NCI-H2196 treated with DMSO at 0.1 percent for 48 hours (cell line): ENCODE measurements around the gene LRRC63.
"Not testable (repeated sequence)": the region's sequence is repeated elsewhere in the genome, so short reads cannot be mapped to it uniquely, and the experiment has no call there.

Experiments used
- DNase-seq: peaks from one replicate; lab custom pipeline; 2025; ENCODE audit not compliant: unreplicated experiment; lab: John Stamatoyannopoulos, UW

LRRC63 gene

DNA sequence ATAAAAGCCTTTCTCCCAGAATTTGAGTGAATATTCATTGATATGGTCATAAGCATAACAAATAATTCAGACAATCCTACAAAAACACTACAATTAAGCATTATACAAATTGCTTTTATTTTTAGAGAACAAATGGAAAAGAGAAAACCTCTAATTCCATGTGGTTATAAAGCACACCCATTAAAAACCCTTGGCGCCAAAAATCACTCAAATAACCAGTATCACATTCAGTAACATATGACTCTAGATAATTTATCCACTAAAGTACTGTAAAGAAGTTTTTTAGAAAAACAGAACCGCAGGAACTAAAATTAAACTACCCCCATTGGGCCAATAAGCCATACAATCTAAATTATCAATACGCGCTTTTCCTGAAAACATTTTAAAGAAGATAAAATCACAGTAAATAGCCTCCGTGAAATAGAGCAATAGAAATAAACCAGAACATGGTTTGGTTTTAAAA, 30.3 kb upstream of the LRRC63 start:
- no peak for DNase-seq

DNA sequence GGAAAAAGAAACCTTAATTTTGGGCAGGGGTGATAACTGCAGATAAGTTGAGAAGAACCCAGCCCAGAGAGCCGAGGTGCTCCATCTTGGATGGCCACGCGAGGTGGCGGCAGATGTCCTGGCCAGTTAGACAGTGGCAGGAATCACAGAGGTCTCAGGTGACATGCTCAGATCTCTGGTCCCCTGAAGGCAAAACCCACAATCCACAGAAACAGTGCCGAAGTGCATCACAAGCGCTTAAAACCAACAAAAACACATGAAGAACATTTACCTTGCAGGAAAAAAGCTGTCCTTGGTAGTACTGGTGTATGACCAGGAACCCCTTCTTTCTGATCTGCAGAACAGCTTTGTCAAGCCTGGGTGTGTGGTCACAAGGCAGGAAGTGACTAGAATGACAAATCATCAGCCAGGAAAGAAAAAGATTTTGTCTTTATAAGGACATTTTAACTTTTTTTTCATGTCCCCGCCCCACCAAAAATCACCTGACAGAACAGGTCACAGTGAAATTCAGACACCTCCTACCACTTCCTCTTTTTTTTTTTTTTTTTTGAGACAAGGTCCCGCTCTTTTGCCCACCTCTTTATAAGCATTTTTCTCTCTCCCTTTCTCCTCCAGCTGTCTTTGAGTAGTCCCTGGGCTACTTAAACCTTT, 29.8 kb upstream of the LRRC63 start, which contains the start of gene LCP1:
LCP1 (minus strand) TSS at position 338 of the 651 bp plus-strand sequence. CDS start 22,515 bp downstream, outside the sequence.
- DNase-seq: no peak

DNA sequence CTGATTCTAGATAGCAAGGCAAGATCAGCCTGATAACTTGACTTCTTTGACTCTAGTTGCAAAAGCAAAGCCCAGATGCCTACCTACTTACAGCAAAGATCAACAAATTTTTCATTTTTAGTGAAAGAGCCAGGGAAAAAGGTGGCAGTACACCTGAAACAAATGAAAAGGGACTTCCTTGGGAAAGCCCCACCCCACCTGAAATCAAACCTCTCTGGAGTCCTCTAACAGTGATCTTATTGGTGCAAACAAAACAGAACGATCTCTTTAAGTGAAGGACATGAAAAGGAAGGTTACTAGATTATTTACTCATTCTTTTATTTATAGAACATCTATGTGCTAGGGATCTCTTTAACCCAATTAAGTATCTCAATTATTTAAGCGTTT, 29.2 kb upstream of the LRRC63 start:
- no peak for DNase-seq

DNA sequence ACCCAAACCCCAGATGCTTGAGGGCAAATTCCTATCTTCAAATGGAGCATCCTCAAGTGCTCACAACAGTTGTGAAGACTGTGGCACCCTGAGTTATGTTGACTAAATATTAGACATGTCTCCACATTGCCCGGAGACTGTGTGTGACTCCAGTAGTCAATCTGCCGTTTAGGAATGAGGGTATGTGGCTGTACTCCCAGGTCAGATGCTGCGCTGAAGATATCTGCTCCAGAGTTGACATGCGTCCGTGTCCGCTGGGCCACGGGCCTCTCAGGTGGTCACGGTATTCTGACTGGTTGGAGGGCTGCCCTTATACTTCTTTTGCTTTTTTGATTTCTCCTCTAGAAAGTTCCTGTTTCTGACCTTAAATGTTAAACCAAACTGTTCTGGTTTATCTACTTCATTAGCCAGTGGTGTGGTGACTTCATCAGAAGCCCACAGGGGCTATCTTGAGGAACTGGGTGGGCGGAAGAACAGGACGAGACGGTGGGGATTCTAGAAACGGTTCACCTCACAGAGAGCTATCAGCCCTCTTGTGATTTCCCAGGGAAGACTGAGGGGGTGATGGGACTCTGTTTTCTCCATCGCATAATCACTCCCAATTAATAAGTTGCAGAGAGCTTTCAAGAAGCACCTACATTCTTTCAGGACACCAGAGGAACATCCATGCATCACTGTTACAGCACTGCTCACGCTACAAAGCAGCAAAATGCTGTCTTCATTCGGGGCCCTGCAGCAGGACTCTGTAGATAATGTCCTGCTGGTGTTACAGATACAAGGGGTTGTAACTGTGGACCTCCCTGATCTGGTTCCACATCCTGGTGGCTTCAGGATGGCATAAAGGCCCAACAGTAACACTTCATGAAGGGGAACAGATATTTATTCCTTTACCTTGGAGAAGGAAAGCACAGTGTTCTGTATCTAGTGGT, 28.4 kb upstream of the LRRC63 start:
- no peak for DNase-seq

DNA sequence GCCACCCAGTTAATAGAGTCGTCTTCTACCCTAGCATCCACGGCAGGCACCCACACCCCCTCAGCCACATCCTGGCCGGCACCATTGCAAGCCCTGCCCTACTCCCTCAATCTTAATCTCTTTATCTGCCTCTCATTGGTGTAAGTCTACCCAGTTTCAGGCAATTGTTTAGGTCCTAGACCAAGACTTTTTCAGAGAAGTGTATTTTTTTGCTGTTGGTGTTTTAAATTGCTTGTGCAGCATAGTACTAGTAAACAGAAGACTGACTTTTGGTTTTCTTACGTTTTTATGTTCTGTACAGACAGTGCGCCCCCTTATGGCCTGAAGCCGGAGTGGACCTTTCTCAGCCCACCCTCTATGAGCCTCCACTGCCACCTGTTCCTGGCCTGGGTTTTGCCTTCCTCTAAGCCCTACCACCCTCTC, 27.4 kb upstream of the LRRC63 start:
- DNase-seq: no peak

DNA sequence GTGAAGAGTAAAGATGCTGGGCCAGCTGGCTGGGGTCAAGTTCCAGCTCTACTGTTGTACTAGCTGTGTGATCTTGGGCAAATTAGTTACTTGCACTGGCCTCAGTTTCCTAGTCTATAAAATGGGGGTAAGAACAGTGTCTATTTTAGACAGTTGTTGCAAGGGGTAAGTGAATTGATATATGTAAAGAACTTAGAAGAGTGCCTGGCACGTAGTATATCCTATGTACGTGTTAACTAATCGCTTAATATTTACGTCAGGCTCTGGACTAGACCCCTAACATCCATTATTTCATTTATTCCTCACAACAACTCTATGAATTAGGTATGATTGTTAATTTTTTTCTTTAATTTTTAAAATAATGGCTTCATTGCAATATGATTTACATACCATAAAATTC, 26.1 kb upstream of the LRRC63 start:
- DNase-seq: no peak

DNA sequence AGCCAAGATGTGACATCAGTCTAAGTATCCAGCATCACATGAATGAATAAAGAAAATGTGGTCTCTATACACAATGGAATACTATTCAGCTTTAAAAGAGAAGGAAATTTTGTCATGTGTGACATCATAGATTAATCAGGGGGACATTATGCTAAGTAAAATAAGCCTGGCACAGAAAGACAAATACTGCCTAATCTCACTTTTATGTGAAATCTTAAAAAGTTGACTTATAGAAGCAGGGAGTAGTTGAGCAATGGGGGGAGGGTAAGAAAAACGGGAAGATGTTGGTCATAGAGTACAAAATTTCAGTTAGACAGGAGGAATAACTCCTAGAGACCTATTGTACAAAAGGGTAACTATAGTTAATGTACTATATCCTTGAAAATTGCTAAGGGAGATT, 19.3 kb upstream of the LRRC63 start:
- DNase-seq: no peak

DNA sequence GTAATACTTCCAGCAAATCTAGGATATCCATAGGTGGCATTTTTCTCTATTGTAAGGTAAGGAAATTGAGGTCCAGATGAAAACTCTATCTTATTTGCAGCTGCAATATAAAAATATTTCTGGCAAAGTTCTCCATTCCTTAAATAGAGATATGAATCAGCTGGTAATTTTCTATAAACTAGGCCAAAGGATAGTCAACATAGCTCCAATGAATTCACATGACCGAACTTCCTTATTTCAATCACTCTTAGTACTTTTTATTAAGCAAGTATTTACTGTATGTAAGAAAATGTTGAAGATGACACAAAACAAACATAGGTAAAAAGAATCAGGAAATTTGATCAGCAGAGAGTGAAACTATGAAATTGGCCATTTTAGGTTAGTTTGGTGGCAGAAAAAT, 16.7 kb upstream of the LRRC63 start:
- no peak for DNase-seq

DNA sequence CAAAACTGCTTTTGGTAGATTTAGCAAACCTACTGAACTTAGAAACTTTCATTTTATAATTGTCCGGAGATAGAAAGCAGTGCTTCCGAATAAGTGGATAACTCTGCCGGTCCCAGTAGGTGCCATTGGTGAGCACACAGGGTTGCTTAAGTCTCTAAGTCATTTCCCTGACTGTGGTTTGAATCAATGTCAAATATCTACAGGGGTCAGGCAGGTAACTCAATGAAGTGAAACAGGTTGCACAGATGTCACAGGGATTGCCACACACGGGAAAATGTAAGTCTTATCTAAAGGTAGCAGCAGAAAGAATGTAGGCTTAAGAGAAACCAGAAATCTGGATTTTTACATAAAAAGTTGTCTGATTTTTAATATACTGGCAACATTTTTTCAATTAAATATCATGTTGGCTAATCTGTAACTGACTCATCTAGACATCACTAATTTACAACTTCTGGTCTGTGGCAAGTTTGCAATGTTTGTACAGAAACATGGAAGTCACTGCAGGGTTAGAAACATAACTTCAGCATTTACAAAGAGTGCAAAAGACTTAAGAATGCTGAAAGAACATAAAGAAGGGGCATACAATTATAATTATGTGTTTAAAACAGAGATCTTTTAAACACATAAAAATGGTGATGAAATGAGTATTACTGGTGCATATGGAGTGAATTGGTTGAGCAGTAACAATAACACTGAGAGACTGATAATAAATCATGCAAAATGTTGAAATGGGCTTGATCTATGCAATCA, 14.3 kb upstream of the LRRC63 start:
- no peak for DNase-seq

DNA sequence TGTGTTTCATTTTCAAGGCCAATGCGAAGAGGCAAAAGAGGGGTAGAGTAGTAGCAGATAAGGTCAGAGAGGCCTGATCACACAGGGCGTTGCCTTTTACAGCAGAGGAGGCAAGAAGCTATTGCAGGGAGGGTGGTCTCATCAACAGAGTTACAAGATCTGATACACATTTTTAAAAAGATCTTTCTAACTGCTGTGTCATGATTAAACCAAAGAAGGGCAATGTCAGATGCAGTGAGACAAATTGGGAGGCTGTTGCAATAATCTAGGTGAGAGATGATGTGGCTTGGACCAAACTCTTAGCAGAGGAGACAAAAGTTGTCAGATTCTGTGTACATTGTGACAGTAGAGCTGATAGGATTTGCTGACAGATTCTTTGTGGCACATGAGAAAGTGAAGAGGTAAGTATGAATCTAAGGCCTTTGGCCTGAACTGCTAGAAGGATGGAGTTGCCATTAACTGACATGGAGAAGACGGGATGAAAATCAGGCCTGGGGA, 13.0 kb upstream of the LRRC63 start:
- no peak for DNase-seq

DNA sequence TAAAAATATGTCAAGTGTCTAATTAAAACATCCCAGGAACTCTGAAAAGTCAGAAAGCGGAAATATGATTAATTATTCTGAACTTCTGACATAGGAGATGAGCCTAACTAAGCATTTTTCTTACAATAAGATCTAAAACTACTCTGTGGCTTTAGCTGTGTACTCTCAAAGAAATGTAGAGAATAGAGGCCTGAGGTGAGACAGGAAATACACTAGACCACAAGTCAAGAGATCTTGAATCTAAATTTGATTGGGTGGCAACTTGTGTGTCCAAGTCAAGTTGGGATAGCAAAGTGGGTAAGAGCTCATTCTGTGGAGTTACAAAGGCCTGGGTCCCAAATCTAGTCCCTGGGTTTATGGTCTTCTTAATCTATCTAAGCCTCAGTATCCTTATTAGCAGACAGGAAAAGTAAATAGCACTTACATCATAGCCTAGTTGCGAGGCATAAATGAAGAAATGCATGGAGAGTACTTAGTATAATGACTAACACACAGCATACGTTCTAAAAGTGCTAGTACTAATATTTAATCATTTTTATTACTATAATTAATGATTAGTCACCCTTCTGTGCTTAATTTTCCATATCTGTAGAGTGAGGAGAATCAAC, 9.4 kb upstream of the LRRC63 start:
- no peak for DNase-seq

DNA sequence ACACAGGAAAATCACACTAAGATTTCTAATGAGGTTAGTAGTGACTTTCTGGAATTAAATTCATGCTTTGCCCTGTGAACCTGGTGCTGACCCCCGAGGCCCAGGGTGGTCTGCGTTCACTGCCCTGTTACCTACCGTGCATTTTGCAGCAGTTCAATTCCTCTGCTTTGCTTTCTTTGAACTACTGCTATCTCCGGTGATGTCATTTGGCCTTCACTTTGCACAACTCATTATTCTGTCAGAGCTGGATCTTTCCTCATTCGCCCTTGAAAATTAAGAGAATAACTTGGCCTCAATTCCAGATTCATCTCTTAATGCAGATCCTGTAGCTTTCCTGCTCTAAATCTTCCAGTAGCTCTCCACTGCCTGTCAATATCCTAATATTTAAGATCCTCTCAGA, 8.8 kb upstream of the LRRC63 start:
- DNase-seq: no peak

DNA sequence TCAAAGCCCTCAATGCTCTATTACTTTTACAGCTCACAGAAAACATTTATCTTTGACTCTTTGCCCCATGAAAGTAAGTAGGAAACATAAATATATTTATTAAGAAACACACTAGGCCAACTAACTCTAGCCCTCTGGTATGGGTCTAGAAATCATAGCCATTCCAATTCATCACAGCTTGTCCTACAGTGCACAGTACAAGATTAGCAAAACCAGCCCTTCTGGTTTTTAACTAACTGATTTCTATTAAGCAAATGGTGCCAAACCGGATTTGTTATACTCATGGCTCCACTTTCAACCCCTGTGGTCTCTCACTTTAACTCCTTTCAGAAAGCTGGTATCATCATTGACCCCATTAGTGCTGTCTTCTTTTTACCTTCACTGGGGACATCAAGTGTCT, 5.6 kb upstream of the LRRC63 start:
- no peak for DNase-seq

DNA sequence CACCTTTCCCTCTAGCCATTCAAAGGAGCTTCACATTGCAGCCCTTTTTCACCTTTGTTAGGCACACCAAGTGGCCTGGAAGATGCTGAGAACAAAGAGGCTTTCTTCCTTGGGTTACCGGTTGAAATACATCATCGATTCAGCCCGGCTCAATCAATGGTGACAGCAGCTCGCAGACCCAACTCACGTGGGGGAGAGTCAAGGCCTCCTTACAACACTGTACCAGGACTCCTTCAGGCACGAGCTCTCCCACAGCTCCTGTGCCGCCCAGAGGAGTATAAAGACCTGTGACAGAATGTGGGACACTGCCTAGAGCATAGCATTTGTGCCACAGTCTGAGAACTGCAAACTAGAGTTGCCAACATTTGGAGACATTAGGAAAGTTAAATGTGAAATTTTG, 3.9 kb upstream of the LRRC63 start:
- DNase-seq: no peak

DNA sequence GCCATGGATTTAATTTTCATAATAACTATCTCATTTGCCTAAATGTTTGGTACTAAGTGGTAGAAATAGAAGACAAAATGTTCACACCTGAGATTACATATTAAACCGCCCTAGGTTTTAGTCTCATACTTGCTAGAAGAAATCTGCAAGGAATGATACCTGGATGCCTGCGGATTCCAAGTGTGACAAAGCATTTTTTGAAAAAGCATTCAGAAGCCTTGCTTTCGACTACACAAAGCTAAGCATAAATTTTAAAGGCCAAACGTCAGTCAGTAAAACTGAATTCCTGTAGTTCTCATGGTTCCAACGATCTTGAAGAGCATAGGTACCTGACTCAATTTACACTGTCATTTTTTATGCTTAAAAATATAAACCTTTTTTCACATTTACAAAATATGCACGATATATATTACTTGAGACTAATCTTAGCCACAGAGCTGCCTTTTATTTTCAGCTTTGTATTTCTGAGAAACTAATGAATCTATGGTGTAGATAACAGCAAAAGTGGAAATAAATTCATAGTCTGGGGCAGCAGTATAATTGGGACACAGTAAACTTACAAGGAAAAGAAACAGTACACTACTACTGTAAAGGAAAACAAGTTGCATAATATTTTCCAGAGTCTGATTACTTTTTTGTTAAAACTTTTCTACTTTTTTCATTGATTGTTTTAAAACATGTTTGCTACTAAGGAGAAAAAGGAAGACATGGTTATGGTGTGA, 1.2 kb upstream of the LRRC63 start:
- no peak for DNase-seq

DNA sequence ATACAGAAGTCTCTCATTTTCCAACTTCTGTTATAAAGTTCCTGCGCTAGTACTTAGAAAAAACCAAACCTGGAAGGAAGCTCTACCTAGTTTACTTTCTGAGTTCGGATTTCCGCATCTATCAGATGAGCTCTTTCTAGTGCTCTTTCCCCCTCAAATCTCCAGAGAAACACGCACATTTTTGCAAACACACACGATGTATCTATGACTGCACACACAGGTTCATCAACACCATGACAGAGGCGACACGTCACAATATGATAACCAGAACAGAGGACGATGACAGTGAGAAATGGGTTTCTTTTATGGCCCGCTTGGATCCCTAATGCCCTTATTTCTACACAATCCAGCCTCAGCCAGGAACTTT, 629 bp upstream of the LRRC63 start:
- no peak for DNase-seq

DNA sequence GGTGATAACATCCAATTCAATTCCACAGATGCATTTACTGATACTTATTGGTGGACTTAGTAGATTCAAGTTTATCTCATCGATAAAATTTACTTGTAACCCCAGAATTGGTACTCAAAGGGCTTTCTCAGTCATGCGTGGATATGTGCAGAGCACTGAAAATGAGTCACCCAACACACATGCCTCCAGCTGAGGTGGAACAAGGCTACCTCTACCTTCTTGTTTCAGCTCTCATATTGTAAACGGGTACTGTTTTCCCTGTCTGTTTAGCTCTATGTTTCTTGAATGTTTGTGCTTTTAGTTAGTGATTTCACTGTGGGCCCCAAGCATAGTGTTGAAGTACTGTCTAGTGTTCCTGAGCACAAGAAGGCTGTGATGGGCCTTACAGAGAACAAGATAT, 1.5 kb downstream of the LRRC63 start:
- DNase-seq: no peak

DNA sequence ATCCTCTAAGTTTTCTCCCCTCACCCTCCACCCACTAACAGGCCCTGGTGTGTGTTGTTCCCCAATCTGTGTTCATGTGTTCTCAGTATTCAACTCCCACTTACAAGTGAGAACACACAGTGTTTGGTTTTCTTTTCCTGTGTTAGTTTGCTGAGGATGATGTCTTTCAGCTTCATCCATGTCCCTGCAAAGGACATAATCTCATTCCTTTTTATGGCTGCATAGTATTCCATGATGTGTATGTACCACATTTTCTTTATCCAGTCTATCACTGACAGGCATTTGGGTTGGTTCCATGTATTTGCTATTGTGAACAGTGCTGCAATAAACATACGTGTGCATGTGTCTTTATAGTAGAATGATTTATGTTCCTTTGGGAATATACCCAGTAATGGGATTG, 3.0 kb downstream of the LRRC63 start:
- DNase-seq: not testable (repeated sequence)

DNA sequence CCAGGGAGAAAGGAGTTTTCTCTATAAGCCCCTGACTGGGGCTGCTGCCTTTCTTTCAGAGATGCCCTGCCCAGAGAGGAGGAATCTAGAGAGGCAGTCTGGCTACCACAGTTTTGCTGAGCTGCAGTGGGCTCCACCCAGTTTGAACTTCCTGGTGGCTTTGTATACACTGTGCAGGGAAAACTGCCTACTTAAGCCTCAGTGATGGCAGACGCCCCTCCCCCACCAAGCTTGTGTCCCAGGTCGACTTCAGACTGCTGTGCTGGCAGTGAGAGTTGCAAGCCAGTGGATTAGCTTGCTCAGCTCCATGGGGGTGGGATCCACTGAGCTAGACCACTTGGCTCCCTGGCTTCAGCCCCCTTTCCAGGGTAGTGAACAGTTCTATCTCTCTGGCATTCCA, 8.5 kb downstream of the LRRC63 start:
- DNase-seq: not testable (repeated sequence)

DNA sequence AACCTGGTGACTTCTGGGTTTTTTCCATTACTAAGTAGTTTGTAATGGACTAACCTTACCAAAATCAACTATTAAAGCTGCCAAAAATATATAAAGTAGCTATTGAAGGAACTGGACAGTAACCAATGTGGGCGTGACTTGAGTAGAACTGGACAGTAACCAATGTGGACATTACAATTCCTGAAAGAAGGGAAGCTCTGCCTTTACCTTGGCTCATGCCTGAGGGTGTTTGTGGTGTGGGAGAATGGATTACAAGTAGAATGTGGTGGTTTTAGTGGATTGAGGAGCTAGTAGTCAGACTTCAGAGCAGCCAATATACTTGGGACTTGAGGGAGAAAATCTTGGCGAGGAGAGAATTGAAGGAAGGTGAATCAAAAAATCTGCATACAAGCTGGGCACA, 17.5 kb downstream of the LRRC63 start:
- no peak for DNase-seq
